Measurements from ENCODE around the gene WFDC5. TPM values are rescaled to one million over a fixed set of nuclear protein-coding genes. Genes with fewer than 3 reads are reported as not detected.

The WFDC5 gene
- total RNA-seq, 1 donor from 2014 or later: not detected

Other genes with a start within 250 kb of the WFDC5 start
- gene YWHAB, start 229.5 kb downstream of the WFDC5 start, total RNA-seq: 53.6 TPM in 2 replicates
- gene PABPC1L, start 205.1 kb downstream of the WFDC5 start, total RNA-seq: 3.3 and 5.7 TPM in 2 replicates
- 35.4 and 35.7 TPM in 2 replicates for gene TOMM34, start 154.8 kb downstream of the WFDC5 start, total RNA-seq
- gene STK4, start 148.7 kb downstream of the WFDC5 start, total RNA-seq: 11.3 and 11.4 TPM in 2 replicates
- gene KCNS1, start 14.0 kb downstream of the WFDC5 start, total RNA-seq: not detected in 2 replicates
- gene WFDC12, start 9.3 kb upstream of the WFDC5 start, total RNA-seq: not detected in 2 replicates
- not detected in 2 replicates for gene PI3, start 59.7 kb upstream of the WFDC5 start, total RNA-seq
- not detected in 2 replicates for gene SEMG1, start 91.9 kb upstream of the WFDC5 start, total RNA-seq
- gene SEMG2, start 106.2 kb upstream of the WFDC5 start, total RNA-seq: not detected in 2 replicates
- gene SLPI, start 139.4 kb upstream of the WFDC5 start, total RNA-seq: not detected in 2 replicates
- gene RBPJL, start 191.7 kb upstream of the WFDC5 start, total RNA-seq: not detected in 2 replicates
- not detected in 2 replicates for gene MATN4, start 193.1 kb upstream of the WFDC5 start, total RNA-seq
- 34.8 and 51.5 TPM in 2 replicates for gene SDC4, start 233.2 kb upstream of the WFDC5 start, total RNA-seq
- gene SYS1, start 248.0 kb upstream of the WFDC5 start, total RNA-seq: 12.7 and 13.2 TPM in 2 replicates

Data from myocyte (in vitro differentiated cells).